ENCODE results near the gene SHC2.

Gene SHC2

GRCh38 chr19:371501-372168, 89.2 kb downstream of the SHC2 start (continued):
- TF ChIP-seq SNAI2 (CRISPR knock-in tag; IDR thresholded peaks at IDR 0.05) (no peak), TOX (CRISPR knock-in tag; IDR thresholded peaks at IDR 0.05; ENCODE audit: borderline replicate concordance) (no peak), ZNF70 (CRISPR knock-in tag; IDR thresholded peaks at IDR 0.05) (no peak)

- TF ChIP-seq ZNF8 (CRISPR knock-in tag; IDR thresholded peaks at IDR 0.05) (no peak), ISL1 (CRISPR knock-in tag; IDR thresholded peaks at IDR 0.05) (no peak), ARNTL (CRISPR knock-in tag; IDR thresholded peaks at IDR 0.05; ENCODE audit: borderline replicate concordance, low read depth) (no peak), ZFP30 (CRISPR knock-in tag; IDR thresholded peaks at IDR 0.05) (no peak), TSHZ2 (CRISPR knock-in tag; IDR thresholded peaks at IDR 0.05) (no peak), ESRRG (CRISPR knock-in tag; IDR thresholded peaks at IDR 0.05) (no peak), TCF4 (CRISPR knock-in tag; IDR thresholded peaks at IDR 0.05; ENCODE audit: borderline replicate concordance) (no peak), SNAI2 (CRISPR knock-in tag; IDR thresholded peaks at IDR 0.05) (no peak), POU6F1 (CRISPR knock-in tag; IDR thresholded peaks at IDR 0.05; ENCODE audit: borderline replicate concordance, low read depth) (no peak), TOX (CRISPR knock-in tag; IDR thresholded peaks at IDR 0.05; ENCODE audit: borderline replicate concordance) (no peak), ZC3H10 (CRISPR knock-in tag; IDR thresholded peaks at IDR 0.05) (no peak), PATZ1 (CRISPR knock-in tag; IDR thresholded peaks at IDR 0.05; ENCODE audit: borderline replicate concordance) (no peak), BACH2 (CRISPR knock-in tag; IDR thresholded peaks at IDR 0.05; ENCODE audit: borderline replicate concordance) (no peak), CREB5 (CRISPR knock-in tag; IDR thresholded peaks at IDR 0.05; ENCODE audit: low read depth) (no peak), ZNF70 (CRISPR knock-in tag; IDR thresholded peaks at IDR 0.05) (no peak), OSR1 (CRISPR knock-in tag; IDR thresholded peaks at IDR 0.05) (no peak), GLIS3 (CRISPR knock-in tag; IDR thresholded peaks at IDR 0.05) (no peak), CSRNP3 (CRISPR knock-in tag; IDR thresholded peaks at IDR 0.05) (no peak), PPARA (CRISPR knock-in tag; IDR thresholded peaks at IDR 0.05; ENCODE audit: borderline replicate concordance) (no peak)
- no peak for ATAC-seq
Measured at GRCh38 chr19:370641-371330, 90.0 kb downstream of the SHC2 start.

- ATAC-seq = no peak
- TF ChIP-seq ZFP3 (CRISPR knock-in tag; IDR thresholded peaks at IDR 0.05) = no peak
- no peak for TF ChIP-seq CREB5 (CRISPR knock-in tag; IDR thresholded peaks at IDR 0.05; ENCODE audit: low read depth)
- no peak for TF ChIP-seq PATZ1 (CRISPR knock-in tag; IDR thresholded peaks at IDR 0.05; ENCODE audit: borderline replicate concordance)
- TF ChIP-seq ESRRG (CRISPR knock-in tag; IDR thresholded peaks at IDR 0.05) = no peak
- no peak for TF ChIP-seq GLIS3 (CRISPR knock-in tag; IDR thresholded peaks at IDR 0.05)
- no peak for TF ChIP-seq TSHZ2 (CRISPR knock-in tag; IDR thresholded peaks at IDR 0.05)
- TF ChIP-seq ZNF565 (CRISPR knock-in tag; conservative IDR thresholded peaks at IDR 0.05; ENCODE audit: low read depth) = no peak
Measured at GRCh38 chr19:369876-370275, 91.0 kb downstream of the SHC2 start.

Data from SK-N-SH treated with all-trans-retinoic acid at 6 μM for 48 hours (cell line).